HG02973 (cell line): ENCODE results near the gene DMRT2.

Source experiments
- ATAC-seq: cut with Tn5 transposase; IDR thresholded peaks from one replicate; pipeline ENCODE4 v1.9.1; 2021; ENCODE audit warnings: moderate library complexity; ENCODE audit not compliant: unreplicated experiment

Gene DMRT2

GRCh38 chr9:1050125-1050895, at the start of gene DMRT2:
DMRT2 (plus strand) TSS chr9:1050357; CDS start chr9:1051614, 1,257 bp downstream.
- no peak for ATAC-seq

GRCh38 chr9:1001838-1002237, 48.3 kb upstream of the DMRT2 start:
- ATAC-seq, result no peak

DNA sequence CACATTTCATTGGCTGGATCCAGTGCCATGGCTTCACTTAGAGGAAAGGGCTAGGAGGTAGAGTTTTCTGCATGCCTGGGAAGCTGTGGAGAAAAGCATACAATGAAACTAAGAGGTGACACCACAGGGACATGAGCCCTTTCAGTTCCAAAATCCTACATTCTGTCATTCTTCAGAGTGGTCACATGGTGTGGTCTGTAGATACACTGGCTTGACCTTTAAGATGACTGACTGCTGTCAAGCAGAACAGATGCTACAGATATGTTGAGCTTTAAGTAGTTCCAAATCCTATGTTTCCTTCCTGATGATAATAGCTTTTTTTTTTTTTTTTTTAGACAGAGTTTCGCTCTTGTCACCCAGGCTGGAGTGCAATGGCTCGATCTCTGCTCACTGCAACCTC, 47.5 kb upstream of the DMRT2 start:
- no peak for ATAC-seq

DNA sequence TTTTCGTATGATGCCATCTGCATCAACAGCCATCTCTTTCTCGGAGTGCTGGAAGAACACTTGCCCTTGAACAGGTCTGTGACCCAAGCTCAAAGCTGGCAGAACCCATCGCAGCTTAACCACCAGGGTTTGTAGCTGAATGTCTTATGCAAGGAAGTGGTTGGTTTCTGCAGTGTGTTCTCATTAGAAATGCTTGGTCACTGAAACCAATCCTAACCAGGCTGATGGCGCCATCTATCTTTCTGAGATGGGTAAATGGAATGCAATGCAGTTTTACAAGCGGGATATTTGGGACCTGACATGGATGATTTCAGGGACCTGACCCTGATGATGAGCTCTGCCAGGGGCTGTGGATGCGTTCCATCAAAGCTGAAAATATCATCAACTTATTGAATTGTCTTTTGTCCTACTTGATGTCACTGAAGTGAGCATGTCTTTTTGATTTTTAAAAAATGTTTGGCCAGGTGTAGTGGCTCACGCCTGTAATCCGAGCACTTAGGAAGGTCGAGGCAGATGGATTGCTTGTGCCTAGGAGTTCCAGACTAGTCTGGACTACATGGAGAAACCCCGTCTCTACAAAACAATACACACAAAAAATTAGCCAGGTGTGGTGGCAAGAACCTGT, 45.0 kb upstream of the DMRT2 start:
- no peak for ATAC-seq

DNA sequence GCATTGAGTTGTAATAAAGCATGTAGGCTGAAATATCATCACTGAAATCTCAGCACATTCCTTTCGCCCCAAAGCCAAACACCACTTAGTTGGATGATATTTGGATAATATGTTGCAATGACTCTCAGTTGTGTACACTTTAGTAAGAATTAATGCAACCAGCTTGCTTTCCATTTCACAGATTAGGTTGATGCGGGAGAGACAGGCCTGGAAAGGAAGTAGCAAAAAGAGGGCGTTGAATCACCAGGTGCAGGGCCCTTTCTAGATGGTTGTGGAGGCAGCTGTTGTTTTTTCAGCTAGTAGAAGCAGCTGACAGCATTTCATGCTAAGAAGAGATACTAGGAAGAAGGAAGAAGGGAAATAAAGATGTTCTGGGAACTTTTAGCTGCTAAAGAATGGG, 42.8 kb upstream of the DMRT2 start:
- no peak for ATAC-seq

GRCh38 chr9:1008216-1008615, 41.9 kb upstream of the DMRT2 start:
- ATAC-seq, result no peak

DNA sequence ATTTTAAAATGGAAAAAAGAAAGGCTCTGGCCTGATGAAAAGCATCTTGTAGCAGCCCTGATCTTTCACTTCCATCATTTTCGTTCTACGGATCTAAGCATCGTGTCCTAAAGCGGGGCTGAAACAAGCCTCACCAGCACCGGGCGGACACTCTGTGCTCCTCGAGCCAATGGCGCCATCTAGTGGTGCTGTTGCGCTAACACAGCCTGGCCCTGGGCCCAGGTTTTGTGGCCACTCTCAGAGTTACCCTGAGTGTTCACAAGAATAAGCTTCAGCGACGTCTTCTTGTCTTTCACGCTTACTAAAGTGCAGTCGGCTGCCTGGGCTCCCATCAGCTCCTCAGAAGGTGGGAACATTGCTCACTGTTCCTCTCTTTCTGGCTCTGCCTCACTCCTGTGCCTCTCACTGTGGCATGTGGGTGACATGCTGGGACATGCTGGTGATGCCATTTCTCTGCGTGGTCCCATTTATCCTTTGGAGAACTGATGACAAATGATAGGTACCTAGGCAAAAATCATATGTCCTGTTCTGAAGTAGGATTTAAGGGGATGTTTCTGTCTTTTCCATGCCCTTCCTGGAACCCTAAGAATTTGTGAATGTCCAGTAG, 41.0 kb upstream of the DMRT2 start:
- ATAC-seq, result peak; percentile 97

DNA sequence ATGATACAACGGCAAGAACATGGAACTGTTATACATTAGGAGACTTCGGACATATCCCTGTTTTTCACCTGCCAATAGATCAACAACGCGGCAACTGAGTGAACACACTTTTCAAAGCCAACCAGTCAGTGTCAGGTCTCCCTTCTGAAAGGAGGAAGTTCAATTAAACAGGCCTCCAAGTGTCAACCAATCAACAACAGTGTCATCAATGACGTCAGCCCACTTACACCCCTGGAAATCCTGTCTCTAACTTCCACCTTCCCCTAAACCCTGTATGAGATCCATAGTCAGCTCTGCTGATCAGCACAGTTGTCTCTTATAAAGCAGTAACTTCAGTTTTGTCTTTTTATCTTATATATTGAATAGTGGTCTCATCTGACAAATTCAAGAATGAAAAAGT, 37.1 kb upstream of the DMRT2 start:
- ATAC-seq, result no peak

DNA sequence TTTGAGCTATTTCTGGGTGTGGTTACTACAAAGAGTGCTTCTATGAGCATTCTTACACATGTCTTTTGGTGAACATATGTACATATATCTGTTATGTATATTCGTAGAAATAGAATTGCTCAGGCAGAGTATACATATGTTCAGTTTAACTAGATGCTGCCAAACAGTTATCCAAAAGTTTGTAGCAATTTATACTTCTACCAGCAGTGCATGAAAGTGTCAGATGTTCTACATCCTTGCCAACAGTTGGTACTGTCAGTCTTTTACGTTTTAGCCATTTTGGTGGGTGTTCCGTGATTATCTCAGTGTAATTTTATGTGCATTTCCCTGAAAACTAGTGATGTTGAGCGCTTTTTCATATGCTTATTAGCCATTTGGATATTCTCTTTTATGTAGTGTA, 35.9 kb upstream of the DMRT2 start:
- no peak for ATAC-seq

DNA sequence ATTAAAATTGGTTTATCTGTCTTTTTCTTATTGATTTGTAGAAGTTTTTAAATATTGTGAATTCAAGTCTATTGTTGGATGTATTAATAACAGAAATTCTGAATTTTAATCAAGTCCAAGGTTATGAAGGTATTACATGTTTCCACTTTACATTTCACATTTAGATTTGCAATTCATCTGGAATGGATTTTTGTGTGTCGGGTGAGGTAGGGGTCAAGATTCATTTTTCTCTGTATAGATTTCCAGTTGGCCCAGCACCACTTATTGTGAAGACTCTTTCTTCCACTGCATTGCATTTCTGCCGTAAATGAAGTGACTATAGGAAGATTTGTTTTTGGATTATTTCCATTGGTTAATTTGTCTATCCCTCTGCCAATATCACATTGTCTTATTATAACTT, 35.5 kb upstream of the DMRT2 start:
- no peak for ATAC-seq

- ATAC-seq, result no peak
These were observed 32.0 kb upstream of the DMRT2 start for GRCh38 chr9:1018121-1018520.

DNA sequence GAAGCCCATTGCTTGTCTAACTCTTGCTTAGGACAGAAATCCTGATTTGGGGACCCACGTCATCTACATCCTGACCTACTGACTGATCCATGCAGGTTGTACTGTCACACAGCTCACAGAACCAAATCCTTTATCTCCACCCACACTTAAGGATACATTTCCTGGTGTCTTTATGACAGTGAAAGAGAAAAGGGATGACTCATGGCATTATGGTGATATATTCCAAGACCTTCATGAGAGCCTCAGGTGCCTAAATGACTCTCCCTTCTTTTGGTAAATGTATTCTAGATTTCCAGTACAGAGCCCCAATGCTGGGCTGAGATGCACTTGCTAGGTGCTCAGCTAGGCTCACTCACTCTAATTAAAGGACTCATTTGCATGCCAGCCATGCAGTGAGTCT, 26.0 kb upstream of the DMRT2 start:
- ATAC-seq, result no peak

DNA sequence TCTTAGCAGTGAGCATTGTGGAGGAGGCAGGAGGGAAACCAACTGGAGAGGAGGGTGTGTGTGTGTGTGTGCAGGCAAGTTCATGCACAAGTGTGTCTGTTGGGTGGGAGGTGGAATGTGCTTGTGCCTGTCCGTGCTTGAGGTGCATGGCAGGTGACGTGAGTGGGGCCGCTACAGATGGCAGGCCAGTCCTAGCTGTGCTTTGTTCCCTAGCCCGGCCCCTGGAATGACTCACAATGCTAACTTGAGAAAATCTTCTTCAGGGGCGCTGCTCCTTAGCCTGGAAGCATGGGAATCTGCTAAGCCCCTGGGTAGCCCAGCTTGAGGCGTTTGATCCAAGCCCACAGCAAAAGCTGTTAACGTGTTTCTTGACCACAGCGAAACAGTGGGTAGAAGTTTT, 25.0 kb upstream of the DMRT2 start:
- no peak for ATAC-seq

- no peak for ATAC-seq
These were observed 23.9 kb upstream of the DMRT2 start for GRCh38 chr9:1026219-1026618.

- ATAC-seq, result no peak
These were observed 21.5 kb upstream of the DMRT2 start for GRCh38 chr9:1028501-1029190.

GRCh38 chr9:1031951-1032601, 18.1 kb upstream of the DMRT2 start:
- no peak for ATAC-seq

DNA sequence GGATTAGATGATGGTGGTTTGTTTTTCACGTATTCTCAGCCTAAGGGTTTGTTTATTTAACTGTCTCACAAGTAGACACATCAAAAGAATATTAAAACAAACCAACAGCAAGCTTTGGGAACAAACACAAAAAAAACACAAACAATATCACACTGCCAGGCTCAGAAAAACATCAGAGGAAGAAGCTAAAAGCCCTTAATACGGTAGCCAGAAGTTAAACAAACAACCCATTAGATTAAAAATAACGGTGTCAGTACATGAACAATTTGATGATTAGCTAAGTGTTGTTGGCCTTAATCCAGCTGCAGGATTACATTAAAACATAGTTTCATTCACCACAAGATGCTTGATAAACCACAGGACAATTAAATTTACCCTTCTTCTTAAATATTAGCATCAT, 15.9 kb upstream of the DMRT2 start:
- no peak for ATAC-seq

DNA sequence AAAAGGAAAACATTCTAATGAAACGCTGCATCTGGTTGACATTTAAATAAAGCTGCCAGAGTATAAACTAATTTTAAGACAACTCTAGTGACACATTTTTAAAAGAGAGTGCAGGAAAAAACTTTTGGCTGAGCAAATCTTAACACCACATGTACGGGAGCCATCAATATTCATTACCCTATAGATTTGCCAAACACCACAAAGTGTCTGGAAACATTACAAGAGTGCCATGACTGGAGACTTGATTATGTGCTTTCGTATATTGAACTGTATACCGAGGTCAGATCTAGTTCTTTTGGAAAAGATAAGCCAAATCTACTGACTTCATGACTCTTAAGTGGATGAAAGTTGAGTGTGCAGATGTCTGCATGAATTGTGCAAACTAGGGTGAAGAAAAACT, 10.6 kb upstream of the DMRT2 start:
- no peak for ATAC-seq

- ATAC-seq, result no peak
These were observed 7.7 kb upstream of the DMRT2 start for GRCh38 chr9:1042466-1042865.

DNA sequence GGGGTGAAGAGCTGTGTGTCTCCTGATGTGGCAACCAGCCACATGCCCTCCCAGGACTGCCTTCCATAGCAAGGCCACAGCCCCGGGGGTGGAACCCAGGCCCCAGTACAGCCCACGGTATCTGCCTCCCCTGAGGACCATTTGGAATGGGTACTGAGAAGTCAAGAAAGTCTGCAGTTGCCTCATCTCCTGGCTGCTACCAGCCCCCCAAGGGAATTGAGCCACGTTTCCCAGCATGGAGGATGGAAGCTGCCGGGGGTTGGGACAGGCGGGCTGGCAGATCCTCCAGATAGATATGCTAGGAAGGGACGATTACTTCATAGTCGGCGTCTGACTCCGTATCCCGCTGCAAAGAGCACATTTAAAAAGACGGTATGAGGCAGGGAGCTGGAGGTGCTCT, 5.5 kb upstream of the DMRT2 start:
- no peak for ATAC-seq
